Measurements from ENCODE around the gene TLK1. TPM values are rescaled to one million over a fixed set of nuclear protein-coding genes. Genes with fewer than 3 reads are reported as not detected.

The TLK1 gene
- total RNA-seq, 2 experiments from 2014 or later = 29.7 to 150 TPM

DNA sequence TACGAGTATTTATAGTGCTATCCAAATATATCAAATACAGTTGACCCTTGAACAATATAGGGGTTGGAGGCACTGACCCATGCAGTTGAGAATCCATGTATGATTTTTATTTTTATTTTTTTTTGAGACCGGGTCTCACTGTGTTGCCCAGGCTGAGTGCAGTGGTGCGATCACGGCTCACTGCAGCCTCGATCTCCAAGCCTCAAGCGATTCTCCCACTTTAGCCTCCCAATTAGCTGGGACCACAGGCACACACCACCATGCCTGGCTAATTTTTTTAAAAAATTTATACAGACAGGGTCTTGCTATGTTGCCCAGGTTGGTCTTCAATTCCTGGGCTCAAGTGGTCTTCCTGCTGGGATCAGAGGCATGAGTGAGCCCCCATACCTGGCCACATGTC, 161.0 kb downstream of the TLK1 start:
- Histone ChIP-seq H3K4me3 (ENCODE audit: low read depth, low read length, poor library complexity, severe bottlenecking) (no peak overlapping the region), H2AFZ (ENCODE audit: low read length) (no peak overlapping the region), H3K9me2 (ENCODE audit: insufficient read depth, low read length) (no peaks in the 10 kb centered on the region), H3K9me3 (ENCODE audit: low read length) (no peaks in the 10 kb centered on the region), H3K4me2 (ENCODE audit: low read length) (no peak overlapping the region), H4K20me1 (ENCODE audit: insufficient read depth, low read length) (no peaks in the 10 kb centered on the region), H3K36me3 (ENCODE audit: insufficient read depth, low read length) (peaks cover 99% of the 10 kb centered on the region), H3K4me1 (ENCODE audit: insufficient read depth, low read length, poor library complexity, severe bottlenecking) (no peaks in the 10 kb centered on the region), H3K79me2 (ENCODE audit: insufficient read depth, low read depth, low read length) (no peaks in the 10 kb centered on the region), H3K27ac (ENCODE audit: low read depth, low read length, poor library complexity, severe bottlenecking) (no peak overlapping the region)
- BruUV-seq (replicated peaks) = no TSS peak
- no peak for TF ChIP-seq EZH2phosphoT487 (IDR thresholded peaks at IDR 0.05; ENCODE audit: borderline replicate concordance, low read depth, low read length)
- DNase-seq (ENCODE audit: low spot score) = no peak
- ChIA-PET CTCF (ENCODE audit: unreplicated experiment) (no interaction called here), POLR2A (no interaction called here)
- intact Hi-C loops (cut with micrococcal nuclease; ENCODE audit: unreplicated experiment) = no loop called here

DNA sequence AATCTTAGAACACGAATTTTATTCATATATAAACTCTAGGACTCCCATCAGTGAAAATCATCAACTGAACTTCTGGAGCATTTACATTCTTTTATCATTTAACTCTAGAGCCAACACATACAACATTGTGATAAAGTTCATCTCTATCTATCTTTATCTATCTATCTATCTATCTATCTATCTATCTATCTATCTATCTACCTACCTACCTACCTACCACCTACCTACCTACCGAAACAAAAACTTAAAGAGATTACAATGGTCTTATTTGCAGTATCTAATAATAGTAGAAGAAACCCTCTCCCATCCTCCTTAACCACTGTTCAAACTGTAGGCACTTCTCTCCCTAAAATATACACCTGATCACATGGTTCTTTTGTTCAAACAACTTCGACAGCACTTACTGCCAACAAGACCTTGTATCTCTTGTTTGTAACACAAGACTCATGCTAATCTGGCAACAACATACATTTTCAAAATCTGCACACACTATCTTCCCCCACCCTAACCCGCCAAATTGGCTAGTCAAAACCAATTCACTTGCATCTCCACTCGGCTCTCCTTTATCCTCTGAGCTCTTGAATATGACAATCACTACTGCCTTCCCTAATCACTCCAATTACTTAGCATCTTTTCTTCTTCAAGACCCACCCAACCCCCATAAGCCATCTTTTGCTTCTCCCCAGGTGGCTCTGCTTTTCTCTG, 162.6 kb downstream of the TLK1 start:
- H3K9me2 ChIP-seq (ENCODE audit: insufficient read depth, low read length) = no peaks in the 10 kb centered on the region
- TF ChIP-seq, protein P1, sequence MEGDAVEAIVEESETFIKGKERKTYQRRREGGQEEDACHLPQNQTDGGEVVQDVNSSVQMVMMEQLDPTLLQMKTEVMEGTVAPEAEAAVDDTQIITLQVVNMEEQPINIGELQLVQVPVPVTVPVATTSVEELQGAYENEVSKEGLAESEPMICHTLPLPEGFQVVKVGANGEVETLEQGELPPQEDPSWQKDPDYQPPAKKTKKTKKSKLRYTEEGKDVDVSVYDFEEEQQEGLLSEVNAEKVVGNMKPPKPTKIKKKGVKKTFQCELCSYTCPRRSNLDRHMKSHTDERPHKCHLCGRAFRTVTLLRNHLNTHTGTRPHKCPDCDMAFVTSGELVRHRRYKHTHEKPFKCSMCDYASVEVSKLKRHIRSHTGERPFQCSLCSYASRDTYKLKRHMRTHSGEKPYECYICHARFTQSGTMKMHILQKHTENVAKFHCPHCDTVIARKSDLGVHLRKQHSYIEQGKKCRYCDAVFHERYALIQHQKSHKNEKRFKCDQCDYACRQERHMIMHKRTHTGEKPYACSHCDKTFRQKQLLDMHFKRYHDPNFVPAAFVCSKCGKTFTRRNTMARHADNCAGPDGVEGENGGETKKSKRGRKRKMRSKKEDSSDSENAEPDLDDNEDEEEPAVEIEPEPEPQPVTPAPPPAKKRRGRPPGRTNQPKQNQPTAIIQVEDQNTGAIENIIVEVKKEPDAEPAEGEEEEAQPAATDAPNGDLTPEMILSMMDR (conservative IDR thresholded peaks at IDR 0.05; ENCODE audit: low read length) = no peak
- no peak for TF ChIP-seq EZH2phosphoT487 (IDR thresholded peaks at IDR 0.05; ENCODE audit: borderline replicate concordance, low read depth, low read length)
- BruUV-seq (replicated peaks) = no TSS peak
- peaks cover 99% of the 10 kb centered on the region for H3K36me3 ChIP-seq (ENCODE audit: insufficient read depth, low read length)
- no peaks in the 10 kb centered on the region for H3K79me2 ChIP-seq (ENCODE audit: insufficient read depth, low read depth, low read length)
- H3K4me2 ChIP-seq (ENCODE audit: low read length) = no peak overlapping the region
- intact Hi-C loops (cut with micrococcal nuclease; ENCODE audit: unreplicated experiment) = no loop called here
- no peak overlapping the region for H2AFZ ChIP-seq (ENCODE audit: low read length)
- no peaks in the 10 kb centered on the region for H3K4me1 ChIP-seq (ENCODE audit: insufficient read depth, low read length, poor library complexity, severe bottlenecking)
- no peak overlapping the region for H3K27ac ChIP-seq (ENCODE audit: low read depth, low read length, poor library complexity, severe bottlenecking)
- H3K9me3 ChIP-seq (ENCODE audit: low read length) = no peaks in the 10 kb centered on the region
- H4K20me1 ChIP-seq (ENCODE audit: insufficient read depth, low read length) = no peaks in the 10 kb centered on the region
- POLR2A ChIA-PET = interaction anchor here (0.6 kb wide), 1 partner anchor 30 kb away, joined by 3 read pairs; no protein-coding TSS in a partner anchor
- no peak overlapping the region for H3K4me3 ChIP-seq (ENCODE audit: low read depth, low read length, poor library complexity, severe bottlenecking)
- CTCF ChIA-PET (ENCODE audit: unreplicated experiment) = no interaction called here
- DNase-seq (ENCODE audit: low spot score) = no peak

DNA sequence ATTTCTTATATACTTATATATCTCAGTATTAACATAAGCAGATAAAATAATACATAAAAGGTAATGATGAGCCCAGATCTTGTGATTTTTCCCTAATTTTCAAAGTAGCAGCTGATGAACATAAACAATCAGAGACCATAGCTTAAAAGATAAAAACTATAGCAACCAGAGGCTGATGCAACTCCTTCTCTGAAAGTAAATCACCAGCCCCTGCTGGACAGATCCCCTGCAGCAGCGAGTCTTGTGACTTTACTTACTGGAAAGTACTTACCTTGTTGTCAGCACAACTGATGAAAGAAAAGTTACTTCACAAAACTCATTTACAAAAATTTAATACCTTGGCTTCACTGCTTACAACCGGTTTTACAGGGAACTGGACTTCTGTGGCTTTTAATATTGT, 164.4 kb downstream of the TLK1 start:
- H3K36me3 ChIP-seq (ENCODE audit: insufficient read depth, low read length) = peaks cover 99% of the 10 kb centered on the region
- no peaks in the 10 kb centered on the region for H4K20me1 ChIP-seq (ENCODE audit: insufficient read depth, low read length)
- no TSS peak for BruUV-seq (replicated peaks)
- H3K9me3 ChIP-seq (ENCODE audit: low read length) = no peaks in the 10 kb centered on the region
- intact Hi-C loops (cut with micrococcal nuclease; ENCODE audit: unreplicated experiment) = no loop called here
- H3K4me3 ChIP-seq (ENCODE audit: low read depth, low read length, poor library complexity, severe bottlenecking) = no peak overlapping the region
- no peak overlapping the region for H2AFZ ChIP-seq (ENCODE audit: low read length)
- H3K27ac ChIP-seq (ENCODE audit: low read depth, low read length, poor library complexity, severe bottlenecking) = no peak overlapping the region
- H3K4me1 ChIP-seq (ENCODE audit: insufficient read depth, low read length, poor library complexity, severe bottlenecking) = no peaks in the 10 kb centered on the region
- POLR2A ChIA-PET = interaction anchor here (0.6 to 1.3 kb wide), 2 partner anchors 17 to 21 kb away, joined by 3 to 7 read pairs; no protein-coding TSS in a partner anchor
- CTCF ChIA-PET (ENCODE audit: unreplicated experiment) = no interaction called here
- no peaks in the 10 kb centered on the region for H3K79me2 ChIP-seq (ENCODE audit: insufficient read depth, low read depth, low read length)
- TF ChIP-seq EZH2phosphoT487 (IDR thresholded peaks at IDR 0.05; ENCODE audit: borderline replicate concordance, low read depth, low read length) = no peak
- TF ChIP-seq, protein P1 (conservative IDR thresholded peaks at IDR 0.05; ENCODE audit: low read length) = no peak
- no peak overlapping the region for H3K4me2 ChIP-seq (ENCODE audit: low read length)
- H3K9me2 ChIP-seq (ENCODE audit: insufficient read depth, low read length) = no peaks in the 10 kb centered on the region
- DNase-seq (ENCODE audit: low spot score) = no peak
